Lower leg skin (tissue), 3 donors: ENCODE results near the gene MPHOSPH10.

Experiments
- POLR2A ChIP-seq, 2 donors: fragments of 450-650 bp; IDR thresholded peaks; one replicate each; pipeline ENCODE4 v1.6.1; 2016 to 2017; ENCODE audit warnings: antibody characterized with exemption in 2 of 2, mild to moderate bottlenecking in 1 of 2, moderate library complexity in 1 of 2
- TF ChIP-seq, protein P1 (sequence below), 3 donors: fragments of 450-650 bp; IDR thresholded peaks; one replicate each; pipeline ENCODE4 v1.5.1; 2016; ENCODE audit warnings: antibody characterized with exemption in 3 of 3, mild to moderate bottlenecking in 3 of 3, moderate library complexity in 2 of 3

DNA sequence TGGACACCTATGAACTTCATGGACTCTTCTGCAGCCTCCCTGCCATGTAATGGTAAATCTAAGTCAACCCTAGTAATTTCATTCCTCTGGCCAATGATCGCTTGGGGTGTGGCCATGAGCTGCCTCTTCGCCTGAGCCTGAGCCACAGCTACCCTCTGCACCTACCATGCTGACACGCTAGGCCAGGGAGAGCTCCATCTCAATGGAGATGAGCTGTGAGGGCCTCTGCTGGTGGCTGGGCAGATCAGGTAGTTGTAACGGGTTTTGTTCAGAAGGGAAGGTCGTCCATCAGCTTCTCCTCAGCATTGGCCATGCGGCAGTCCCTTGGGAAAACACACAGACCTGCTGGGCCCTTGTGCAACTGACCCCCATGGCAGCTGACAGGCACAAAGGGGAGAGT lies 24.4 kb downstream of the MPHOSPH10 start:
- TF ChIP-seq, protein P1, sequence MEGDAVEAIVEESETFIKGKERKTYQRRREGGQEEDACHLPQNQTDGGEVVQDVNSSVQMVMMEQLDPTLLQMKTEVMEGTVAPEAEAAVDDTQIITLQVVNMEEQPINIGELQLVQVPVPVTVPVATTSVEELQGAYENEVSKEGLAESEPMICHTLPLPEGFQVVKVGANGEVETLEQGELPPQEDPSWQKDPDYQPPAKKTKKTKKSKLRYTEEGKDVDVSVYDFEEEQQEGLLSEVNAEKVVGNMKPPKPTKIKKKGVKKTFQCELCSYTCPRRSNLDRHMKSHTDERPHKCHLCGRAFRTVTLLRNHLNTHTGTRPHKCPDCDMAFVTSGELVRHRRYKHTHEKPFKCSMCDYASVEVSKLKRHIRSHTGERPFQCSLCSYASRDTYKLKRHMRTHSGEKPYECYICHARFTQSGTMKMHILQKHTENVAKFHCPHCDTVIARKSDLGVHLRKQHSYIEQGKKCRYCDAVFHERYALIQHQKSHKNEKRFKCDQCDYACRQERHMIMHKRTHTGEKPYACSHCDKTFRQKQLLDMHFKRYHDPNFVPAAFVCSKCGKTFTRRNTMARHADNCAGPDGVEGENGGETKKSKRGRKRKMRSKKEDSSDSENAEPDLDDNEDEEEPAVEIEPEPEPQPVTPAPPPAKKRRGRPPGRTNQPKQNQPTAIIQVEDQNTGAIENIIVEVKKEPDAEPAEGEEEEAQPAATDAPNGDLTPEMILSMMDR (IDR thresholded peaks at IDR 0.05), result no peak
- no peak for TF ChIP-seq POLR2A (IDR thresholded peaks at IDR 0.05)
